ENCODE measurements around the gene LAIR2. TPM values are rescaled to one million over a fixed set of nuclear protein-coding genes. Genes with fewer than 3 reads are reported as not detected.

LAIR2 gene, protein sequence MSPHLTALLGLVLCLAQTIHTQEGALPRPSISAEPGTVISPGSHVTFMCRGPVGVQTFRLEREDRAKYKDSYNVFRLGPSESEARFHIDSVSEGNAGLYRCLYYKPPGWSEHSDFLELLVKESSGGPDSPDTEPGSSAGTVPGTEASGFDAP
- total RNA-seq (2022), result not detected in 2 replicates
- not detected for Bru-seq, nascent RNA
- not detected for BruChase-seq, experiment 1, labeled RNA remaining after a 2-hour chase
- not detected for BruChase-seq, experiment 2, labeled RNA remaining after a 6-hour chase
- long read RNA-seq, result 0 reads

DNA sequence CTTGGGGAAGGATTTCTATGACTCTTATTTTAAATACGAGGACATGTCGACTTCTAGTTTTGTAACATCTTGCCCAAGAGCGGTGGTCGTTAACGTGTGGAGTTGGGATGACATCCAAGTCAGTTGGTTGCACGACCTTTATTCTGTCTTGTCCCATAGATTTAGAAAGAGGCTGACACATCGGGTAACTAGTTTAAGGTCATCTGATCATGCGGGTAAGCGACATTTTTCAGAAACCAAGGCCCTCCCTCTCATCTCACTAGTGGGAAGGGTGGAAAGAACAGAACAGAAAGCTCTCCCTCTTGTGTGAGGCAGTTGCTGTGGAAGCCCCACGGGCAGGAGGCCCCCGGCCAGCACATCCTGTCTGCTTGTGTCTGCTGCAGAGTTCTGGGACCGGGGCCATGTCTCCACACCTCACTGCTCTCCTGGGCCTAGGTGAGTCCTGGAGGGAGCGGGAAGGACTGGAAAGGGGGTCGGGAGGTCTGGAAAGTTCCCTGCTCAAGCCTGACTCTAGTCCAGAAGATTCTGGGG lies at the start of gene LAIR2:
Gene LAIR2, plus strand, starts transcription at position 314 of the 531 bp plus-strand sequence. Its CDS starts 88 bp downstream, at position 402.
- H3K27ac Mint-ChIP-seq (ENCODE audit: unreplicated experiment), result no peak within 1 kb of the TSS
- no peaks in the 10 kb centered on the region for H3K36me3 Mint-ChIP-seq (ENCODE audit: insufficient read depth, unreplicated experiment)
- Histone ChIP-seq H3K27me3 (replicated peaks; ENCODE audit: control insufficient read depth, insufficient read depth, low read length) (no peaks in the 10 kb centered on the region), H3K36me3 (ENCODE audit: control insufficient read depth, insufficient read depth, low read length) (no peaks in the 10 kb centered on the region), H3K4me3 (ENCODE audit: low read depth, low read length) (no peak within 1 kb of the TSS), H3K9me3 (no peaks in the 10 kb centered on the region), H3K4me1 (no peaks in the 10 kb centered on the region)
- no peak for DNase-seq
- H3K27me3 Mint-ChIP-seq (ENCODE audit: insufficient read depth, unreplicated experiment), result peaks cover 10% of the 10 kb centered on the region
- no peaks in the 10 kb centered on the region for H3K4me1 Mint-ChIP-seq (ENCODE audit: low read depth, unreplicated experiment)
- CTCF ChIA-PET, result no interaction called here
- H3K9me3 Mint-ChIP-seq (ENCODE audit: unreplicated experiment), result no peaks in the 10 kb centered on the region
- no TSS peak for BruUV-seq (replicated peaks)
- H3K4me3 Mint-ChIP-seq (ENCODE audit: unreplicated experiment), result no peak within 1 kb of the TSS
- intact Hi-C loops (cut with micrococcal nuclease; ENCODE audit: unreplicated experiment), result no loop called here
- TF ChIP-seq, protein P1, sequence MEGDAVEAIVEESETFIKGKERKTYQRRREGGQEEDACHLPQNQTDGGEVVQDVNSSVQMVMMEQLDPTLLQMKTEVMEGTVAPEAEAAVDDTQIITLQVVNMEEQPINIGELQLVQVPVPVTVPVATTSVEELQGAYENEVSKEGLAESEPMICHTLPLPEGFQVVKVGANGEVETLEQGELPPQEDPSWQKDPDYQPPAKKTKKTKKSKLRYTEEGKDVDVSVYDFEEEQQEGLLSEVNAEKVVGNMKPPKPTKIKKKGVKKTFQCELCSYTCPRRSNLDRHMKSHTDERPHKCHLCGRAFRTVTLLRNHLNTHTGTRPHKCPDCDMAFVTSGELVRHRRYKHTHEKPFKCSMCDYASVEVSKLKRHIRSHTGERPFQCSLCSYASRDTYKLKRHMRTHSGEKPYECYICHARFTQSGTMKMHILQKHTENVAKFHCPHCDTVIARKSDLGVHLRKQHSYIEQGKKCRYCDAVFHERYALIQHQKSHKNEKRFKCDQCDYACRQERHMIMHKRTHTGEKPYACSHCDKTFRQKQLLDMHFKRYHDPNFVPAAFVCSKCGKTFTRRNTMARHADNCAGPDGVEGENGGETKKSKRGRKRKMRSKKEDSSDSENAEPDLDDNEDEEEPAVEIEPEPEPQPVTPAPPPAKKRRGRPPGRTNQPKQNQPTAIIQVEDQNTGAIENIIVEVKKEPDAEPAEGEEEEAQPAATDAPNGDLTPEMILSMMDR (IDR thresholded peaks at IDR 0.05; ENCODE audit: insufficient read depth in 1 of 2, low read depth in 1 of 2, low read length in 1 of 2, severe bottlenecking in 1 of 2, unreplicated experiment in 1 of 2), result no peak
- POLR2A ChIA-PET, result no interaction called here

DNA sequence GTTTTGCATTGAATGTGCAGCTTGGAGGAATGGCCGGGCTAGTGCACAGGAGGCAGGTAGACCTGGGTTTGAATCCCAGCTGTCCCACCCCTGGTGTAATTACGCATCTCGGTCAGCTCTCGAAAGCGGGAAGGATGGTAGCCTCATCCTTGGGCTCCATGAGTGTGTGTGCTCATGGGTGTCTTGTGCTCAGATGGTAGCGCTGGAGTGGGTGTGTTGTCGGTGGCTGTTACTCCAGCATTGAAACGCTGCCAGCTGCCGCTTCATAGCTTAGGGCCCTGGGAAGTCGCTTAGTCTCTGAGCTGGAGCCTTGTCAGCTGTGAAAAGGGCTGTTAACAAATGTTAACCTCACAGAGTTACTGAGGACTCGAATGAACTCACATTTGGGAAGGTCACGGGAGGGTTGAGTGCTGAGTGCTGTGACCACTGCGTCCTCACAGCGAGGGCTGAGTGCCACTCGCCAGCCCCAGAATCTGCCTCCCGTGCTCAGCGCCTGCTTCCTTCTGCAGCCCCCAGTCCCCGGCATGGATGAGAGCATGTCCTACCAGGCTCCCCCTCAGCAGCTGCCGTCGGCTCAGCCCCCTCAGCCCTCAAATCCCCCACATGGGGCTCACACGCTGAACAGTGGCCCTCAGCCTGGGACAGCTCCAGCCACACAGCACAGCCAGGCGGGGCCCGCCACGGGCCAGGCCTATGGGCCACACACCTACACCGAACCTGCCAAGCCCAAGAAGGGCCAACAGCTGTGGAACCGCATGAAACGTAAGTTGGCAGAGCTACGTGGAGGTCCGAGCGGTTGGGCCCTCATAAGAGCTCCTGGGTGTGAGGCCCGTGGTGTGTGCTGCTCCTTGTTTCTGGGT lies 48.5 kb upstream of the LAIR2 start:
- BruUV-seq (replicated peaks), result no TSS peak
- H3K9me3 ChIP-seq, result no peaks in the 10 kb centered on the region
- no peaks in the 10 kb centered on the region; the same call in 1 of the 2 replicates for H3K4me1 ChIP-seq
- Mint-ChIP-seq H3K36me3 (ENCODE audit: insufficient read depth, unreplicated experiment) (peaks cover 97% of the 10 kb centered on the region), H3K27ac (ENCODE audit: unreplicated experiment) (no peak overlapping the region), H3K9me3 (ENCODE audit: unreplicated experiment) (no peaks in the 10 kb centered on the region), H3K4me1 (ENCODE audit: low read depth, unreplicated experiment) (peaks cover 13% of the 10 kb centered on the region), H3K4me3 (ENCODE audit: unreplicated experiment) (no peak overlapping the region), H3K27me3 (ENCODE audit: insufficient read depth, unreplicated experiment) (no peaks in the 10 kb centered on the region)
- H3K4me3 ChIP-seq (ENCODE audit: low read depth, low read length), result no peak overlapping the region
- CTCF ChIA-PET, result no interaction called here
- intact Hi-C loops (cut with micrococcal nuclease; ENCODE audit: unreplicated experiment), result no loop called here
- no peak for DNase-seq
- TF ChIP-seq, protein P1 (IDR thresholded peaks at IDR 0.05; ENCODE audit: insufficient read depth in 1 of 2, low read depth in 1 of 2, low read length in 1 of 2, severe bottlenecking in 1 of 2, unreplicated experiment in 1 of 2), result no peak
- no peaks in the 10 kb centered on the region for H3K27me3 ChIP-seq (replicated peaks; ENCODE audit: control insufficient read depth, insufficient read depth, low read length)
- POLR2A ChIA-PET, result interaction anchor here (0.7 to 1.1 kb wide), 2 partner anchors 9 to 576 kb away, joined by 3 to 4 read pairs; no protein-coding TSS in a partner anchor
- peaks cover 16% of the 10 kb centered on the region for H3K36me3 ChIP-seq (ENCODE audit: control insufficient read depth, insufficient read depth, low read length)
